Caco-2 (cell line): ENCODE results near the gene DIAPH2. TPM values are rescaled to one million over a fixed set of nuclear protein-coding genes. Genes with fewer than 3 reads are reported as not detected.

Experiments used
- BruUV-seq: library from RNA; stranded (reverse); fragments of 400-500 nt; replicated peaks from 2 replicates; lab custom pipeline; 2021; lab: Mats Ljungman, UMichigan
- CTCF ChIA-PET: fragments of 300-600 bp; sonication (Branson Sonifier 250); formaldehyde crosslinking; loops from one replicate; lab custom pipeline; 2022; ENCODE audit warnings: antibody characterized with exemption; lab: Charles Lee
- POLR2A ChIA-PET: fragments of 300-600 bp; sonication (Branson Sonifier 250); formaldehyde crosslinking; loops from one replicate; lab custom pipeline; 2022; ENCODE audit warnings: antibody characterized with exemption; lab: Charles Lee
- DNase-seq, 2 experiments: peaks; one replicate each; pipeline versions ENCODE4 v3.0.0 to v3.0.0-alpha.2; 2020 to 2022
- H3K27me3 ChIP-seq: replicated peaks from 2 replicates; pipeline ENCODE4 v1.6.0; 2011; ENCODE audit warnings: low read length; ENCODE audit not compliant: control insufficient read depth, insufficient read depth
- H3K36me3 ChIP-seq: 2 replicates; pipeline ENCODE4 v1.5.1; 2011; ENCODE audit warnings: low read length; ENCODE audit not compliant: control insufficient read depth, insufficient read depth
- H3K4me1 ChIP-seq: fragments of 250-450 bp; sonication (Bioruptor Pico); 2 replicates; pipeline ENCODE4 v1.5.1; 2020; ENCODE audit warnings: mild to moderate bottlenecking
- H3K4me3 ChIP-seq: 2 replicates; pipeline ENCODE4 v1.5.1; 2011; ENCODE audit warnings: low read depth, mild to moderate bottlenecking, control low read depth, low read length
- H3K9me3 ChIP-seq: fragments of 250-450 bp; sonication (Bioruptor Pico); 2 replicates; pipeline ENCODE4 v1.5.1; 2020; ENCODE audit warnings: mild to moderate bottlenecking, moderate library complexity
- H3K27ac Mint-ChIP-seq: one replicate; pipeline ENCODE4 v1.8.0; 2022; ENCODE audit warnings: mixed read lengths; ENCODE audit not compliant: unreplicated experiment
- H3K27me3 Mint-ChIP-seq: one replicate; pipeline ENCODE4 v1.8.0; 2022; ENCODE audit warnings: mixed read lengths; ENCODE audit not compliant: insufficient read depth, unreplicated experiment
- H3K36me3 Mint-ChIP-seq: one replicate; pipeline ENCODE4 v1.8.0; 2022; ENCODE audit warnings: mild to moderate bottlenecking, mixed read lengths; ENCODE audit not compliant: insufficient read depth, unreplicated experiment
- H3K4me1 Mint-ChIP-seq: one replicate; pipeline ENCODE4 v1.8.0; 2022; ENCODE audit warnings: low read depth, mixed read lengths; ENCODE audit not compliant: unreplicated experiment
- H3K4me3 Mint-ChIP-seq: one replicate; pipeline ENCODE4 v1.8.0; 2022; ENCODE audit warnings: mild to moderate bottlenecking, moderate library complexity, mixed read lengths; ENCODE audit not compliant: unreplicated experiment
- H3K9me3 Mint-ChIP-seq: one replicate; pipeline ENCODE4 v1.8.0; 2022; ENCODE audit warnings: mixed read lengths; ENCODE audit not compliant: unreplicated experiment
- CTCF ChIP-seq, 2 experiments: fragments of 200-600 bp in 1 of 2; IDR thresholded peaks; 1 replicate in 1 of 2; 2 replicates in 1 of 2; pipeline versions ENCODE4 v1.5.1 to v1.8.0; 2011 to 2022; ENCODE audit warnings: antibody characterized with exemption in 1 of 2, control low read depth in 1 of 2, inconsistent platforms in 1 of 2, low read depth in 1 of 2, low read length in 1 of 2, mild to moderate bottlenecking in 1 of 2, moderate library complexity in 1 of 2; ENCODE audit not compliant: insufficient read depth in 1 of 2, severe bottlenecking in 1 of 2, unreplicated experiment in 1 of 2
- intact Hi-C: fragments of 100-400 bp; cut with micrococcal nuclease; formaldehyde crosslinking; loops from one replicate; pipeline ENCODE4 v1.10.0; 2022; ENCODE audit not compliant: unreplicated experiment
- total RNA-seq: library from RNA; stranded (reverse); gene quantifications from 2 replicates; pipeline ENCODE4 v1.2.3, GENCODE V29; 2022

DIAPH2 gene
- total RNA-seq, 1 experiment from 2014 or later = 16.1 TPM

GRCh38 chrX:97109730-97110129 lies 425.1 kb downstream of the DIAPH2 start:
- no TSS peak for BruUV-seq
- no peak overlapping the region for H3K4me3 Mint-ChIP-seq
- CTCF ChIA-PET = no interaction called here
- Histone ChIP-seq H3K27me3 (no peaks in the 10 kb centered on the region), H3K9me3 (no peaks in the 10 kb centered on the region), H3K4me1 (no peaks in the 10 kb centered on the region), H3K4me3 (no peak overlapping the region), H3K36me3 (no peaks in the 10 kb centered on the region)
- H3K27me3 Mint-ChIP-seq = no peaks in the 10 kb centered on the region
- POLR2A ChIA-PET = no interaction called here
- no peaks in the 10 kb centered on the region for H3K9me3 Mint-ChIP-seq
- TF ChIP-seq CTCF (IDR thresholded peaks at IDR 0.05; ENCODE audit: insufficient read depth in 1 of 2, low read depth in 1 of 2, low read length in 1 of 2, severe bottlenecking in 1 of 2, unreplicated experiment in 1 of 2) = no peak
- no peaks in the 10 kb centered on the region for H3K36me3 Mint-ChIP-seq
- intact Hi-C loops = no loop called here
- no peak overlapping the region for H3K27ac Mint-ChIP-seq
- no peaks in the 10 kb centered on the region for H3K4me1 Mint-ChIP-seq
- no peak for DNase-seq

- intact Hi-C loops = no loop called here
- Mint-ChIP-seq H3K27ac (no peak overlapping the region), H3K4me1 (no peaks in the 10 kb centered on the region), H3K36me3 (no peaks in the 10 kb centered on the region), H3K27me3 (no peaks in the 10 kb centered on the region), H3K9me3 (no peaks in the 10 kb centered on the region), H3K4me3 (no peak overlapping the region)
- Histone ChIP-seq H3K9me3 (no peaks in the 10 kb centered on the region), H3K36me3 (no peaks in the 10 kb centered on the region), H3K4me3 (no peak overlapping the region), H3K4me1 (no peaks in the 10 kb centered on the region), H3K27me3 (no peaks in the 10 kb centered on the region)
- no TSS peak for BruUV-seq
- DNase-seq = no peak
- no peak for TF ChIP-seq CTCF (IDR thresholded peaks at IDR 0.05; ENCODE audit: insufficient read depth in 1 of 2, low read depth in 1 of 2, low read length in 1 of 2, severe bottlenecking in 1 of 2, unreplicated experiment in 1 of 2)
- ChIA-PET POLR2A (no interaction called here), CTCF (no interaction called here)
These were observed 432.9 kb downstream of the DIAPH2 start for GRCh38 chrX:97117572-97117971.

- no peak for DNase-seq
- intact Hi-C loops = no loop called here
- H3K9me3 ChIP-seq = no peaks in the 10 kb centered on the region
- H3K4me3 ChIP-seq = no peak overlapping the region
- H3K27ac Mint-ChIP-seq = no peak overlapping the region
- ChIA-PET CTCF (no interaction called here), POLR2A (no interaction called here)
- BruUV-seq = no TSS peak
- TF ChIP-seq CTCF (IDR thresholded peaks at IDR 0.05; ENCODE audit: insufficient read depth in 1 of 2, low read depth in 1 of 2, low read length in 1 of 2, severe bottlenecking in 1 of 2, unreplicated experiment in 1 of 2) = no peak
- no peaks in the 10 kb centered on the region for H3K27me3 ChIP-seq
- H3K27me3 Mint-ChIP-seq = no peaks in the 10 kb centered on the region
- no peaks in the 10 kb centered on the region for H3K36me3 Mint-ChIP-seq
- H3K4me3 Mint-ChIP-seq = no peak overlapping the region
- no peaks in the 10 kb centered on the region for H3K4me1 ChIP-seq
- no peaks in the 10 kb centered on the region for H3K9me3 Mint-ChIP-seq
- H3K36me3 ChIP-seq = no peaks in the 10 kb centered on the region
- no peaks in the 10 kb centered on the region for H3K4me1 Mint-ChIP-seq
These were observed 434.9 kb downstream of the DIAPH2 start for GRCh38 chrX:97119474-97120109.
